HT1080 (cell line): ENCODE results near the gene LRRC3. TPM values are rescaled to one million over a fixed set of nuclear protein-coding genes. Genes with fewer than 3 reads are reported as not detected.

Experiments used
- DNase-seq: peaks from one replicate; pipeline ENCODE4 v3.0.0-alpha.2; 2015; ENCODE audit warnings: low read depth
- total RNA-seq: library from RNA; depleted of rRNA; stranded (reverse); fragments of >200 nt; shearing (Covaris generic); gene quantifications from 2 replicates; pipeline ENCODE4 v1.2.3, GENCODE V29; 2014

Gene LRRC3
- total RNA-seq, 1 experiment from 2014 or later = not detected

GRCh38 chr21:44456214-44456914 lies 1.1 kb downstream of the LRRC3 start:
- DNase-seq = no peak

GRCh38 chr21:44456915-44457736 lies 1.8 kb downstream of the LRRC3 start:
- DNase-seq = no peak

GRCh38 chr21:44458971-44459711 lies 3.8 kb downstream of the LRRC3 start:
- no peak for DNase-seq

- no peak for DNase-seq
These were observed 4.6 kb downstream of the LRRC3 start for GRCh38 chr21:44459712-44460440.

GRCh38 chr21:44460441-44460755 lies 5.1 kb downstream of the LRRC3 start:
- no peak for DNase-seq

GRCh38 chr21:44461005-44461404 lies 5.7 kb downstream of the LRRC3 start:
- no peak for DNase-seq

- DNase-seq = no peak
These were observed 6.2 kb downstream of the LRRC3 start for GRCh38 chr21:44461464-44462001.

GRCh38 chr21:44462086-44462833 lies 7.0 kb downstream of the LRRC3 start:
- DNase-seq = no peak

GRCh38 chr21:44462834-44463200 lies 7.5 kb downstream of the LRRC3 start:
- DNase-seq = no peak

- DNase-seq = no peak
These were observed 8.4 kb downstream of the LRRC3 start for GRCh38 chr21:44463724-44464123.

GRCh38 chr21:44464351-44464750 lies 9.0 kb downstream of the LRRC3 start:
- DNase-seq = no peak

GRCh38 chr21:44466351-44466954 lies 11.1 kb downstream of the LRRC3 start:
- DNase-seq = no peak

GRCh38 chr21:44466996-44467858 lies 11.9 kb downstream of the LRRC3 start:
- no peak for DNase-seq

- DNase-seq = no peak
These were observed 12.5 kb downstream of the LRRC3 start for GRCh38 chr21:44467859-44468195.

GRCh38 chr21:44471341-44471740 lies 16.0 kb downstream of the LRRC3 start:
- no peak for DNase-seq

GRCh38 chr21:44471996-44472395 lies 16.7 kb downstream of the LRRC3 start:
- DNase-seq = no peak

GRCh38 chr21:44473915-44474555 lies 18.7 kb downstream of the LRRC3 start:
- no peak for DNase-seq

GRCh38 chr21:44475266-44475845 lies 20.0 kb downstream of the LRRC3 start:
- no peak for DNase-seq
